ENCODE results near the gene NEURL1. TPM values are rescaled to one million over a fixed set of nuclear protein-coding genes. Genes with fewer than 3 reads are reported as not detected.
A peak's percentile ranks its signal among the peaks of the same experiment; 100 is the strongest.

Gene NEURL1
- total and polyA plus RNA-seq, 2 donors (not counting 3 experiments of a cell fraction or from before 2014, with no cell fraction given): 0.06 to 0.22 TPM

GRCh38 chr10:103582331-103583123, 89.0 kb downstream of the NEURL1 start:
- ChIA-PET POLR2A (no interaction called here), CTCF (interaction anchor here (0.7 to 1.2 kb wide), 2 partner anchors 10 to 11 kb away, joined by 3 to 4 read pairs; no protein-coding TSS in a partner anchor)
- Histone ChIP-seq H3K27ac (ENCODE audit: insufficient read depth, low read depth, low read length) (no peak overlapping the region), H3K4me2 (ENCODE audit: insufficient read depth, low read length) (no peak overlapping the region), H3K27me3 (ENCODE audit: control insufficient read depth in 2 of 2, insufficient read depth in 2 of 2, low read length in 2 of 2) (peaks cover 14 to 33% of the 10 kb centered on the region in 2 experiments), H3K9ac (replicated peaks; ENCODE audit: extremely low read depth, insufficient read depth, low read length) (no peak overlapping the region), H3K9me3 (replicated peaks; ENCODE audit: control insufficient read depth, insufficient read depth, low read length) (no peaks in the 10 kb centered on the region), H3K79me2 (ENCODE audit: control insufficient read depth, insufficient read depth, low read length) (no peaks in the 10 kb centered on the region), H3K4me3 (replicated peaks in 1 of 3; ENCODE audit: insufficient read depth in 1 of 3, low read depth in 1 of 3, low read length in 3 of 3) (no peak overlapping the region), H3K36me3 (ENCODE audit: control insufficient read depth in 2 of 2, extremely low read depth in 1 of 2, insufficient read depth in 2 of 2, low read length in 2 of 2) (no peaks in the 10 kb centered on the region), H3K9me1 (replicated peaks; ENCODE audit: control insufficient read depth, extremely low read depth, insufficient read depth, low read length) (no peaks in the 10 kb centered on the region), H2AFZ (ENCODE audit: low read depth, low read length) (no peak overlapping the region), H4K20me1 (replicated peaks; ENCODE audit: control insufficient read depth, extremely low read depth, insufficient read depth, low read length) (no peaks in the 10 kb centered on the region), H3K4me1 (ENCODE audit: control insufficient read depth, extremely low read depth, insufficient read depth, low read length) (no peaks in the 10 kb centered on the region)
- dilution Hi-C loops (cut with MboI; ENCODE audit: extremely low pct_ligation_motif_present, low sequenced_read_pairs): no loop called here
- DNase-seq (ENCODE audit: low read depth, low spot score) (no peak), FAIRE-seq (no peak)
- BruUV-seq (replicated peaks): no TSS peak
- TF ChIP-seq EZH2 (IDR thresholded peaks at IDR 0.05; ENCODE audit: borderline replicate concordance, low read depth, low read length, severe bottlenecking) (no peak), POLR2AphosphoS5 (IDR thresholded peaks at IDR 0.05; ENCODE audit: insufficient read depth, low read depth, low read length) (no peak), POLR2A (IDR thresholded peaks at IDR 0.05; ENCODE audit: low read depth, low read length) (no peak), MAX (IDR thresholded peaks at IDR 0.05; ENCODE audit: insufficient read depth, insufficient read length) (no peak), FOS (IDR thresholded peaks at IDR 0.05; ENCODE audit: borderline replicate concordance, insufficient read depth, low read length) (no peak), MYC (IDR thresholded peaks at IDR 0.05; ENCODE audit: low read depth, low read length) (no peak)
- intact Hi-C loops (cut with micrococcal nuclease): loop anchor here (5.0 kb wide), 1 partner anchor 80 kb away; no protein-coding TSS in a partner anchor

- ChIA-PET POLR2A (no interaction called here), CTCF (interaction anchor here (0.8 to 1.2 kb wide), 2 partner anchors 9 kb away, joined by 4 to 6 read pairs; no protein-coding TSS in a partner anchor)
- Histone ChIP-seq H3K36me3 (ENCODE audit: control insufficient read depth in 2 of 2, extremely low read depth in 1 of 2, insufficient read depth in 2 of 2, low read length in 2 of 2) (no peaks in the 10 kb centered on the region), H3K4me3 (replicated peaks in 1 of 3; ENCODE audit: insufficient read depth in 1 of 3, low read depth in 1 of 3, low read length in 3 of 3) (no peak overlapping the region), H3K9me3 (replicated peaks; ENCODE audit: control insufficient read depth, insufficient read depth, low read length) (no peaks in the 10 kb centered on the region), H3K4me1 (ENCODE audit: control insufficient read depth, extremely low read depth, insufficient read depth, low read length) (no peaks in the 10 kb centered on the region), H4K20me1 (replicated peaks; ENCODE audit: control insufficient read depth, extremely low read depth, insufficient read depth, low read length) (no peaks in the 10 kb centered on the region), H3K79me2 (ENCODE audit: control insufficient read depth, insufficient read depth, low read length) (no peaks in the 10 kb centered on the region), H3K27me3 (ENCODE audit: control insufficient read depth in 2 of 2, insufficient read depth in 2 of 2, low read length in 2 of 2) (peaks cover 11 to 27% of the 10 kb centered on the region in 2 experiments), H3K4me2 (ENCODE audit: insufficient read depth, low read length) (peak overlapping the region; percentile 35), H3K9me1 (replicated peaks; ENCODE audit: control insufficient read depth, extremely low read depth, insufficient read depth, low read length) (no peaks in the 10 kb centered on the region), H2AFZ (ENCODE audit: low read depth, low read length) (no peak overlapping the region), H3K27ac (ENCODE audit: insufficient read depth, low read depth, low read length) (no peak overlapping the region), H3K9ac (replicated peaks; ENCODE audit: extremely low read depth, insufficient read depth, low read length) (no peak overlapping the region)
- no peak for FAIRE-seq
- TF ChIP-seq MAX (IDR thresholded peaks at IDR 0.05; ENCODE audit: insufficient read depth, insufficient read length) (no peak), FOS (IDR thresholded peaks at IDR 0.05; ENCODE audit: borderline replicate concordance, insufficient read depth, low read length) (no peak), EZH2 (IDR thresholded peaks at IDR 0.05; ENCODE audit: borderline replicate concordance, low read depth, low read length, severe bottlenecking) (no peak), GATA2 (IDR thresholded peaks at IDR 0.05; ENCODE audit: insufficient read depth, insufficient read length, low read depth, low read length) (no peak), JUN (IDR thresholded peaks at IDR 0.05; ENCODE audit: borderline replicate concordance, insufficient read depth, insufficient read length, low read depth) (no peak), POLR2AphosphoS5 (IDR thresholded peaks at IDR 0.05; ENCODE audit: insufficient read depth, low read depth, low read length) (no peak), MYC (IDR thresholded peaks at IDR 0.05; ENCODE audit: low read depth, low read length) (no peak), POLR2A (IDR thresholded peaks at IDR 0.05; ENCODE audit: low read depth, low read length) (no peak), CTCF (IDR thresholded peaks at IDR 0.05; ENCODE audit: extremely low read depth in 1 of 2, insufficient read depth in 1 of 2, low read depth in 1 of 2, low read length in 2 of 2) (no peak)
- dilution Hi-C loops (cut with MboI; ENCODE audit: extremely low pct_ligation_motif_present, low sequenced_read_pairs): no loop called here
- BruUV-seq (replicated peaks): no TSS peak
- intact Hi-C loops (cut with micrococcal nuclease): loop anchor here (5.0 kb wide), 1 partner anchor 82 kb away; no protein-coding TSS in a partner anchor
- no peak for DNase-seq (ENCODE audit: low read depth, low spot score)
Measured at GRCh38 chr10:103583871-103584215, 90.3 kb downstream of the NEURL1 start.

Data from endothelial cell of umbilical vein (primary cell).